Activated CD4-positive, alpha-beta T cell treated with anti-CD3 and anti-CD28 coated beads, Interleukin-2, Interleukin-6, amounts not matched to agents 100 ng/mL and 50 ng/mL, durations not matched to agents 16 hours and 8 hours (primary cell): ENCODE data around the gene MFN1.
"Not testable (repeated sequence)": the region's sequence is repeated elsewhere in the genome, so short reads cannot be mapped to it uniquely, and the experiment has no call there.

Source experiments
- DNase-seq: peaks from one replicate; pipeline ENCODE4 v3.0.0-alpha.2; 2020

The MFN1 gene

DNA sequence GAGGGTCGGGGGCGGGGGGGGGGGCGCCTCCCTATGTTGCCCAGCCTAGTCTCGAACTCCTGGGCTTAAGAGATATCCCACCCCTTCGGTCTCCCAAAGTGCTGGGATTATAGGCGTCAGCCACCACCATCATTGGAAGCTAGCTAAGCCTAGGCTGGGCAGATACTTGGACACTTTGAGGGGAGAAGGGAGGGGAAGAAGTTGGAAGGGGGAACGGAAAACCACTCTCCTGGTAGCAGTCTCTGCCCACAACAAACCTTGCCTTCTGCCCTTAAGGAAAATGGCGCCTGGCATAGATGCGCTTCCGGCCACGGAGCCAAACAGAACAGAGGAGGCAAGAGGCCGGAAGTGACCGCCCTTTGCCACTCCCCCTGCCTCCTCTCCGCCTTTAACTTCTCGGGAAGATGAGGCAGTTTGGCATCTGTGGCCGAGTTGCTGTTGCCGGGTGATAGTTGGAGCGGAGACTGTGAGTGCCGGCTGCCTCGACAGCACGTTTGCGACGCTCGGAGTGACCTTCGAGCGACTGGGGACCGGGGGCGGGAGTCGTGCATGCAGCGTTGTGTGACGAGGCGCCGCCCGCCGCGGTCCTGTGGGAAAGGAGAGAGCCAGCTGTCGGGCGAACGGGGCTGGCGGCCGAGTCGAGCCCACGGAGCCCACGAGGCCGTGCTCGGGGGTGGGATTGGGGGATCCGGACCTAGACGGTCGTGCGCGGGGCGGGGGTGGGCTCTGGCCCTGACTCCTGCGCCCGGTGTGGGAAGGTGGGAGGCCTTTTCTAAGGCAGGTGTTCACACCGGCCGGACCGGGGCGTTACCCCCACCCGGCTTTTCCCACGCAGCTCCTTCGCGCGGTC lies at the start of gene MFN1:
MFN1 (plus strand) TSS at position 365 of the 850 bp plus-strand sequence. CDS start 1,143 bp downstream, outside the sequence.
- peak; percentile 95 for DNase-seq

DNA sequence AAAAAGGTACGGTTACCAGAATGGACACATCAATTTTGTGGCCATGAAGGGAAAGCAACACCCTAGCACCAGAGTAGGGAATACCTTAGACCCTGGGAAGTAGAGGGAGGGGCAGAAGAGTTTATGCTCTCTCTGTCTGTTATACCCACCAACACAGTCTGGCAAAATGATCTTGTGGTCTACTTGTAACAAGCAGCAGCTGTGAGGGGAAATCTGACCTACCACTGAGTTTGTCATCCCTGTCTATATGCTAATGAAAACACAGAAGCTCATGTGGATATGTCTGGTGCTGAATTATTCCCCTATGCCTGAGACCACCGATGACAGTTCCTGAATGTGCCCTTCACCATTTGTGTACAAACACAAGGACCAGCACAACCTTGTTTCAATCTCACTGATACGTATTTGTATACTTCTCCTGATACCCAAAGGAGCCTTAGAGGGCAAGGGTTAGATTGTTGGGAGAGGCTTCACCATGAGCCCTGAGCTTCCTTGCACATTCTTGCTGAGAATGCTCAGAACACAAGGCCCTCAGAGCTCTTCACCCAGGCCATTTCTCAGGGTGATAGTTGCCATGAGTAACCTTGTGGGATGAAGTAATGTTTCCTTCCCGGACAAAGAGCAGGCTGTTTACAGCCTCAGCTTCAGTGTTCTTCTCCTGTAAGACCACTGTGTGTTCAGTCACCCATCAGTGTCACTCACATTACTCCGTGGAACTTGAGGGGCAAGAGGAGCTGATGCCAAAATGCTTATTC lies 49.4 kb upstream of the MFN1 start:
- no peak for DNase-seq

DNA sequence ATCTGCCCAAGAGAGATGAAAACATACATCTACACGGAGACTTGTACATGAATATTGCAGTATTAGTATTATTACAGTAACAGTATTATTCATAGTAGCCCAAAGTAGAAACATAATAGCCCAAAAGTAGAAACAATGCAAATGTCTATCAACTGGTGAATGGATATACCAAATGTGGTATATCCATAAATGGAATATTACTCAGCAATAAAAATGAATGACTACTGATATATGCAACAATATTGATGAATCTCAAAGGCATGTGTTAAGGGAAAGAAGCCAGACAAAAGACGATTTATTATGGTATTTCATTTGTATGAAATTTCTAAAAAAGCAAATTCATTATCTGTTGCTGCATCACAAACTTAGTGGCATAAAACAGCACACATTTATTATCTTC lies 48.2 kb upstream of the MFN1 start:
- no peak for DNase-seq

DNA sequence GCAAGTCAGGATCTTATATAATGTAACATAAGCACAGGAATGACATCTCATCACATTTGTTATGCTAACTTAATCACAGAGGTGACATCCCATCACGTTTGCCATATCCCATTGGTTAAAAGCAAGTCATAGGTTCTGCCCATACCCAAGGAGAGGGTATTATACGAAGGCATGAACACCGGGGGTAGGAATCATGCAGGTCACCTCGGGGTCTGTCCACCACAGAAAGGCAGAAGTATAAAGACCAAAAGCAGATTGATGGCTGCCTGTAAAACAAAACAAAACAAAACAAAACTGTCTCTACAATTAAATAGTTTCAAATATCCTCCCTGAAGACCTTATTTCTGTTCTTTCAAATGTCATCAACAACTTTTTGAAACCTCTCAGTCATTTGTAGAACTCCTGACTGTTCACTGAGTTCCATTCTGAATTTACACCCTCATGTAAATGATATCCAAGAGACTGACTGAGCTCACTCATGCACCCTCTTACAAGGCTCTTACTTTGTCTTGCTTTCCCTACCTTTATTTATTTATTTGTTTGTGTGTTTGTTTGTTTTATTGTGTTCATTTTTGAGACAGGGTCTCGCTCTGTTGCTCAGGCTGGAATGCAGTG lies 47.4 kb upstream of the MFN1 start:
- DNase-seq = no peak

DNA sequence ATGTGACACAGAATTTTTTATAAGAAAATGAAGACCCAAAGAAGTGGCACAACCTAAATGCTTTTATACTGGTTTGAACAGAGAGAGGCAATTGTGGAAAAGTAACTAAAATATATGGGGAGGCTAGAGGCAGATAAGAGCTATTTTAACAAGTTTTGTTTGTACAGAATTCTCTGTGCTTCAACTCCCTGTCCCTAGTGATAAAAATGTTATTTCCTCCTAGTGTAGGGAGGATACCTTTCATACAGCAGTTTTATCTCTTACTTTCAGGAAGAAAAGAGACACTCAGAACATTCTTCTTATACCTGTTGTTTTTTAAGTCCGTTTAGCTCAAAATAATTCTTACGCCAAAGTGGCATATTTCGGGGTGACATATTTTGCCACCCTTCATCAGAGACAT lies 45.9 kb upstream of the MFN1 start:
- DNase-seq = no peak

DNA sequence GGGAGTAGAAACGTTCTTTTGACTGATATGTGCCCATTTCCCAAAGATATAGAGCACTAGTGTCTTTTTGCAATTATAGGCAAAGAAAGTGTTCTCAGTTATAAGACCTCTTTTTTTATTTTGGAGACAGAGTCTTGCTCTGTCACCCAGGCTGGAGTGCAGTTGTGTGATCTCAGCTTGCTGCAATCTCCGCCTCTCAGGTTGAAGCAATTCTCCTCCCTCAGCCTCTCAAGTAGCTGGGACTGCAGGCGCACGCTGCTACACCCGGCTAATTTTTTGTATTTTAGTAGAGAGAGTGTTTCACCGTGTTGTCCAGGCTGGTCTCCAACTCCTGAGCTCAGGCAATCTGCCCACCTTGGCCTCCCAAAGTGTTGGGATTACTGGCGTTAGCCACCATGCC lies 45.4 kb upstream of the MFN1 start:
- no peak for DNase-seq

DNA sequence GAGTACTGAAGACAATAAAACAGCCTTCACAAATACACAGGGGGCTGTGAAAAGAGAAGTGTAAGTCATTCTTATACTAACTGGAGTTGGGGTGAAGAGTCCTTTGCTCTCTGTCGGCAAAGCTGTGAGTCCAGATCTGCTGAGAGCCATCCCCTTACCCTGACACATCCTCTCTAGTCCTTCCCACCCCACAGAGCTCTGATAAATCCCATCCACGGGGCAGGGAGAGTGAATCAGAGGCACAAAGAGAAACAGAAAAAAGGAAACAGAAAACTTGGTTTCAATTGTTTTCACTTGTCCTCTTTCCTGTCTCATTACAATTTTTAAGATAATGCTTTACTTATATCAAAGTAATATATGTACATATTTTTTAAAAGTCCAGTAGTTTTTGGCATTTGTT lies 42.9 kb upstream of the MFN1 start:
- no peak for DNase-seq

DNA sequence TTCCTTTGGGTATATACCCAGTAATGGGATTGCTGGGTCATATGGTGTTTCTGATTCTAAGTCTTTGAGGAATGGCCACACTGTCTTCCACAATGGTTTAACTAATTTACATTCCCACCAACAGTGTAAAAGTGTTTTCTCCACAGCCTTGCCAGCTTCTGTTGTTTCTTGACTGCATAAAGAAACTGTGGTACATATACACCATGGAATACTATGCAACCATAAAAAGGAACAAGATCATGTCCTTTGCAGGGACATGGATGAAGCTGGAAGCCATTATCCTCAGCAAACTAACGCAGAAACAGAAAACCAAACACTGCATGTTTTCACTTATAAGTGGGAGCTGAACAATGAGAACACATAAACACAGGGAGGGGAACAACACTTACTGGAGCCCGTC lies 40.1 kb upstream of the MFN1 start:
- DNase-seq = not testable (repeated sequence)

DNA sequence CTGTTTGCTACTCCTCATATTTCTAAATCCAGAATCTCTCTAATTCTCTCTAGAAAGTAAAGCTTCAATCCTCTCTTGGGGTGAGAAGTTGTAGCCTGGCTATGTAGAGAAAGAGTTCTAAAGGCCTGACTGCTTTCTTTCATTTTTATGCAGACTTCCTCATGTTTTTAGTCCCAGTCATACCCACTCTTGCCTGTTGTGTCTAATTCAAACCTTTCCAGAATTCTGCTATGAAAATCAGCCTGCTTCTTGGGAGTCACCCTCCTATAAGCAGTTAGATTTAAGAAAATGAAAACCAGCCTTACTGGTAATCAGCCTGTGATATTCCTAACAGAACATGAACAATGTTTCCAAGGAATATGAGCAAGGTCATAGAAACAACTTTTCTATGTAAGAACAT lies 39.5 kb upstream of the MFN1 start:
- no peak for DNase-seq

DNA sequence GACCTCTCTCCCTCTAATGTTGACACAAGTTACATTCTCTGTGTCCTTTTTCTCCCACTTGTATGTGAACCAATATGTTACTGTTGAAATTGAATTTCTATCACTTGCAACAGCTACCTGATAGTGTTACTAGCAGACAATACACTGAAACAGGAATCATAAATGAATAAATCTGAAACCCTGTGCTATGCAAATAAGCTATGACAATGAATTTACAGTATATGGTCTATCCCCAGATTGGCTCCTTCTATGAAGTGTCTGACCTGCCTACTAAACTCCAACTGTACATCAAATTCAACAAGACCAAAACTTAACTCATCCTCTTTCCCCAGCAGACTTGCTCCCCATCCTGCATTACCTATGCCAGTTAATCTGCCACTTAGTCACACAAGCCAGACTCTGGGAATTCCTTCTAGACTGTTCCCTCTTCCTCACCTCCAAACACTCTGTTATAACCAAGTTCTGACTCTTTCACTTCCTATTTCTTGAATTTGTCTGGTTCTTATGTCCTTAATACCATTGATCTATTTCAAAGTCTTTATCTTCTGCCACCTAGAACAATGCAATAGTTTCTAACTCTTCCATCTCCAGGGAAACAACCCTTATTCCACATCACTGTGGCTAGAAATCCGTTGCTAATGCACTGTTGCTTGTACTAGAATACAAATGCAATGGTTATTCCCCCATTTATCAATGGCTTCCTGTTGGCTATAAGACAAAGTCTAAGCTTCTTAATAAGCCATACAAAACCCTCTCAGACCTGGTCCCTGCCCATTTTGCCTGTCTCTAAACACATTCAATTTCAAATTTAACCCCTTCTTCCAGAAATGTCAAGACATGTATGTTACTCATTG lies 38.1 kb upstream of the MFN1 start:
- no peak for DNase-seq

DNA sequence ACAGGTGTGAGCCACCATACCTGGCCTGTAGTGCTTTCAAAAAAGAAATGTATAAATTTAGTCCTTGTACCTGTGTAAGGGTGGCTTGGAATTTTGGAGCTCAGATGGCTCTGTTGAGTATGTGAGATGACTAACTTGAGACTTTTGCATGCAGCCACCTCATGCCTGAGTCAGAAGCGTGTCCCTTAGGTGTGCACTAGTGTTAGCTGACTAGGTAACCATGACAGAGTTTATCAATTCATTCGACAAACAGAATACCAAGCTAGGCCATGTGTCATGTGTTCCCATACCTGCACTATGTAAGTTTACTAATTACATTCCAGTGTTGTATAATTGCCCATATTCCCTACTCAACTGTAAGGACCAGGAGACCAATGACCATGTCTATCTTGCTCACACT lies 28.6 kb upstream of the MFN1 start:
- no peak for DNase-seq

DNA sequence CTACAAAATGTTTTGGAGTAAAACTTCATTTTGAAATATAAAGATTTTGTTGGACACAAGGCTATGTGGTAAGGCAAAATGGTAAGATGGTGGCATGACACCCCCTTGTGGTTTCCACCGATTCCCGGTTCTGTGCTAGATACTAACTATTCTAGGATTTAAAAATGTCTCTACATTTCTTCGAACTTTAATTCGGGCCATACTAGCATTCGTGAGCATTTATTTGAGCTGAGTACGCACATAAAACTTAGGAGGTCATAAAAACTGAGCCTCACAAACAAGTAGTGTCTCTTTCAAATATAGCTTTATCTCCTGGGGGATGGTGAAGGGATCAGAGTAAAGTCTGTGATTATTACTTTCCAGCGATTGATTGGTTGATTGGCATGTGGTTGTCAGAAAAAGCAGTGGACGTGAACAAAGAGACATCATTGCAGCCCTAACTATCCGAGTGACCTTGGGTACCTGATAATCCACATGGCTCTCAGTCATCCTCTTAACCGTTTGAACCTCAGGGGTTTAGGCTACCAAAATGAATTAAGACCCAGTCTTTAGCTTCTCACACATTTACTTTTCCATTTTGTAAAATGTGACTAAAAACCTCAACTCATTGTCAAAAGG lies 25.7 kb upstream of the MFN1 start:
- DNase-seq = no peak

DNA sequence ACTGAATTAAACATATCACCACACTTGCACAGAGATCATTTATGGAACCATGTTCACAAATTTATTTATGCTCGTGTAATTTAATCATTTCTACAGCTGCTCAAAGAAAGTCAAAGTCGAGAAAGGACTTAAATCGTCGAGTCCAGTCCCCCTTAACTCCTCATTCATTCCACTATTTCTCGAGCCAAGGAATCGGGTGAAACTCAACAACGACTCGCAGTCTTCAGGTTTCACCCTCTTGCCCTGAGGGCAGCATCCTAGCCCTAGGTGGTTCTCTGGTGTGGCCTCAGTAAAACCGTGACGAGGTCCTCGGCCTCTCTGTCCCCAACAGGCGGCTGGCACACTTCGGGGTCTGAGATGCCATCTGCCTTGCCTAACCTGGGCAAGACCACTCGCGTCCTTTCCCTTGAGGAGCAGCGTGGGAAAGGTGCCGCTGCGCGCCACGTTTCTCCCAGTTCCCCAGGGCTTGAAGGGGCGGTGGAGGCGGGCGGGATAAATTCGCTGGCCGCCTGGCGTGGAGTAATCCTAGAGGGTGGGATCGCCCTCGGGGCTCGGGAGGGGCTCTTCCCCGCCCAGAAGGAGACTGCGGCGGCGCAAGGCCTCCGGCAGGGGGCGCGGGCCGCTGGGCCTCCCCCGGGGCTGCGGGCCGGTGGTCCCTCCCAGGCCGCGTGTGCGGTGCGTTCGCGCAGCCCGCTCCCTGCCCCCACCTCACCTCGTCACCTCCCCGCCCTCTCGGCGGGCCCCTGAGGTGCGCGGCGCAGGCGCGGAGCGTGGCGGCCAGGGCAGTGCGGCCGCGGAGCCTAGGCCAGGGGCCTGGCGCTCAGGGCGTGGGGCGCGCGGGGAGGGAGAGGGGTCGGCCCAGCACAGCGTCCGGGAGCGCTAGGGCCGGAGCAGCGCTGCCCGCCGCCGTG lies 25.0 kb upstream of the MFN1 start, which contains the start of gene ZNF639:
ZNF639 (plus strand) TSS at position 746 of the 911 bp plus-strand sequence. CDS start 5,263 bp downstream, outside the sequence.
- DNase-seq = peak; percentile 89

DNA sequence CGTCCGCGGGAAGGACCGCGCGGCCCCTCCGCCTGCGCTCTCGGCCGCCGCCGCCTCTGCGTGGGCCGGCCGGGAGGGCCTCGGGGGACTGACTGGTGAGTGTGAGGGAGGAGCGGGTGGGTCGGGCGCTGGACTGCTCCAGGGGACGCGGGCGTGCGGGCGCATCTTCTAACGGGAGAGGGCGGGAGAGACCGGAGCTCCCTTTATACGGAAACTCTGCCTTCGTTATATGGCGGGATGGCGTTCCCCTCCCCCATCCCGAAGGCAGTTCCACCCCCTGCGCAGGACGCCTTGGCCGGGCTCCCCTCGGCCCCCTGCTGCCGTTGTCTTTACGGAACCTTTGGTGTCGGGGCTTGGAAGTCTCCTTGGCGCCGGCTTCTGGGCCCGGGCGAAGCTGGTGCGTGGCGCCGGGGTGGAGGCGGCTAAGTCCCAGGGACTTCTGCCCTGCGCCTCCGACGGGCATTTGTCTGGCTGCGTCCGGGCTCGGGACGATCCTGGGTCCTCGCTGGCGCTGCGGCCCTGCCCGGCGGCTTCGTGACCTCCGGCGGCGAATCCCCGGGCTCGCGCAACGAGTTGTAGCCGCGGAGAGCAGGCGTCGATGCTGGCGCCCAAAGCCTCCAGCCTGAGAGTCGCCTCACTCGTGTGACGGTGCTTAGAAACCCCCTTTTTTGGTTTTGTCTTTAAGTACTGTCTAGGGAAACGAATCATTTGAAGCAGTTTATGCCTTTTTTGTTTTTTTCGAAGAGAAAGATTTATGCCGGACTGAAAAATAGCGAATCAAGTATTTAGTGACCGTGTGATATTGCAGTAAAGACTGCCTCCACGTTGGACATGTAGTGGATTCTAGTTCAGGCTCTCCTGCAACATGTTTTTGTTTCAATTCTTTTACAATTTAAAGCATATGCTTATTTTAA lies 24.1 kb upstream of the MFN1 start:
- DNase-seq = peak; percentile 67

DNA sequence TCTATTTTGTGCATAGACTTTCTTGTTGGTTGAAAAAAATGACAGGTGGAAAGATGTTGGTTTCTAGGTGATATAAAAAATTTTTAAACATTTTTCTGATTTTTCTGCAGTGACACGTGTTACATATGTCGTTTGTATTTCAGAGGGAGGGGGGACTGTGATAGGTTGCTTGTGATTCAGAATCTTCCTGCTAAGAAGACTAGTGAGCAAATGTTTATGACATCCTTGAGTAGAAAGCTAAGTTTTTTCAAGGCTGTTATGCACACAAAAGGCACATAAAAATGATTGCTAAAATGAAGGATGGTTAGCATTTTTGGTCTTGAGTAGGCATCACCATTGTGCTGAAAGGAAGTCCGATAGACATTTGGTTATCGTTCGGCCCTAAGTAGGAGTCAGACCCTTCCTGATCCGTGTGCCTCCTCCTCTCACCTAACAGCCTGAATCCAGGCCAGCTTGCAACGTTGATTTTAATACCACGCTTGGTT lies 23.2 kb upstream of the MFN1 start:
- peak; percentile 38 for DNase-seq

DNA sequence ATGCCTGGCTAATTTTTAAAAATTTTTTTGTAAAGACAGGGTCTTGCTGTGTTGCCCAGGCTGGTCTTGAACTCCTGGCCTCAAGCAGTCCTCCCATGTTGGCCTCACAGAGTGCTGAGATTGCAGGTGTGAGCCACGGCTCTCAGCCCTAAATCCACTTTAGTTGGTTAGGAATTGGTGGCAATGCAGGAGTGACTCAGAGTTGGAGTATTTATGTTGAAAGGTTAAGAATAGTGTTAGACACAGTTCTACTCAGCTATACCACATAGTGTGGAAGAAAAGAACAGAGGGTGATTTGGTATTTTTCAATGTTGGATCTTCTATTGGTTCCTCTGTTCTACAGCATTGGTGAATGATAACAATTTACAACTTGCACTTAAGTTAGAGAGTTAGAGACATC lies 17.1 kb upstream of the MFN1 start:
- no peak for DNase-seq

DNA sequence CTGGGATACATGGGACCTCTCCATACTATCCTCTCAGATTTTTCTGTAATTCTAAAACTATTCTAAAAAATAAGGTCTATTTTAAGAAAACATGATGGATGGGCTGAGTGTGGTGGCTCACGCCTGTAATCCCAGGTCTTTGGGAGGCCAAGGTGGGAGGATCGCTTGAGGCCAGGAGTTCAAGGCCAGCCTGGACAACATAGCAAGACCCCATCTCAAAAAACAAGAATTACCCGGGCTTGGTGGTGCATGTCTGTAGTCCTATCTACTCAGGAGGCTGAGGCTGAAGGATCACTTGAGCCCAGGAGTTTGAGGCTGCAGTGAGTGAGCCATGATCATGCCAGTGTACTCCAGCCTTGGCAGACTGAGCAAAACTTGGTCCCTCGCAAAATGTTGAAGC lies 15.3 kb upstream of the MFN1 start:
- no peak for DNase-seq

DNA sequence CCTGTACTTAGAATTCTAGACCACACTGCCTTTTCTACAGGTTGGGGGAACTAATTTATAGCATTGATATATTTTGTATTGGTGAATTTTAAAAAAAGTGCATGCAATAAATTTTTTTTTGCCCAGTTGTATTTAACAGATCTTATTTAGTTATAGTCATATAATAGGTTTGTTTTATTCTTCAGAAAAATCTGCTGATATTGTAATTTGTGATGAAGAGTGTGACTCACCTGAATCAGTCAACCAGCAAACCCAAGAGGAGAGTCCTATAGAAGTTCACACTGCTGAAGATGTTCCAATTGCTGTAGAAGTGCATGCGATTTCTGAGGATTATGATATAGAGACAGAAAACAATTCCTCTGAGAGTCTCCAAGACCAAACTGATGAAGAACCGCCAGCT lies 14.4 kb upstream of the MFN1 start:
- DNase-seq = no peak

DNA sequence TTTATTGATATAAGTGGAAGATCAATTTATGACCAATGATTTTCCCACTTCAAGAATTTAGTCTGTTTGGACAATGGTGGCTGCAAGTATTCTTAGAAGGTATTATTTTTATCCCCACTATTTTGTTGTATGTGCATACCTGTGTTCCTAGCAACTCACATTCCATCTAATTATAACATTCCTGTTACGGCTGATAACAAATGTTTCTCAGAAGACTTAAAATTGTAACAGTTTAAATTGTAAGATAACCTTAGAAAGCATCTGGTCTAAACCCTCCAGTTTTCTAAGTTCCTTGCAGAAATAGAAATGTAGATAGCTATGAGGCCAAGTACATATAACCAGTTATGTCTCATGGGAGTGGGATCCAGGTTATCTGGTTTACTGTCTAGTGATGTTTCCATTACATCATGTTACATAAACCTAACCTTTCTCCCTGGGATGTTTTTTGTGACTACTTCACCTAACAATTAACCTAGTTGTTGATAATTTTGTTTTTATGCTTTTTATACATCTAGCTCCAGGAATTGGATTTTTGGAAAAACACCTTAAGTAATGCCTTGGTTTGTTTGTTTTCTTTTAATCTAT lies 11.1 kb upstream of the MFN1 start:
- DNase-seq = no peak
